Measurements from ENCODE around the gene LIMCH1.

LIMCH1 gene

DNA sequence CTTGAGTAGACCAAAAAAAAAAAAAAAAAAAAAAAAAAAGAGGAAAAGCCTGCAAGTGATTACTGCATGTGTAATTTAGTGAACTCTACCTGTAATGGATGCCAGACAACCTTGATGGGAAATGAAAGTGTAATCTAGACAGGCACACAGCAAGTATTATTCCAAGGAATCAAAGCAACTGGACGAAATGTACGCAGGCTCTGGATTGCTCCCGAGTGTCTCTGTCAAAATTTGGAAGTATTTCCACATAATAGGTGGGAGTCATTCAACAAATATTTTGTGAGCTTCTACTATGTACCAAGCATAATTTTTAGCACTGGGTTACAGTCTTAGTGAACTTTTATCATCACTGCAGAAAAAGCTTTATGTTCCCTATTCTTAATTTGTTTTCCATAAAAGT, 64.2 kb downstream of the LIMCH1 start:
- no peaks in the 10 kb centered on the region for H3K27me3 Mint-ChIP-seq
- peaks cover 0 to 6% of the 10 kb centered on the region in 2 donors for H3K9me3 Mint-ChIP-seq
- no peak for DNase-seq
- ATAC-seq: no peak
- H3K27ac Mint-ChIP-seq: no peak overlapping the region
- no peaks in the 10 kb centered on the region for H3K4me1 Mint-ChIP-seq
- no peak overlapping the region for H3K4me3 Mint-ChIP-seq

DNA sequence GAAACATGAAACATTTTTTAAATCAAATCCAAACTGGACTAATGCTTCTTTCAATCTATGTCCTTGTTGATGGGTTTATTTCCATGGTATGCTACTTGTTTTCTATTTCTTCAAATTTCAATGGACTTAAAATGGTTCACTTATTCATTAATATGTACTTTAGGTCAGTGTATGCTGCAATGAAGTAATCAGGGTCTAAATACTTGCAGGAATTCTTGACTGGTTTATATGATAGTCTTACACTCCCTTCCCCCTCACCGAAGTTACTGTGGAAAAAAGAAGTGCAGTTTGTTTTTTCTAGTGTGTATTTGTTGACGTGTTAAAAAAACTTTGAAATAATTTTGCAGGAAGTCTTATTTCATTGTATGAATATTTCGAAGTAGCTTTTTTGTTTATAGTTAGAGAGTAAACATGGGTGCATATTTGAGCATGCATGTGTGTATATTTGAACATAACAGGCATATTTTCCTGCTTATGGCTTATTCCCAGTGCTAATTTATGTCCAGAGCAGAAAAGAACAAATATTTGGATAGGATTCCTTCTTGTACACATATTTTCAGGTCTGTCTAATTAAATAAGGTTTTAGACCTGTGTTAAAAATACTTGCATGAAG, 65.0 kb downstream of the LIMCH1 start:
- H3K4me1 Mint-ChIP-seq: no peaks in the 10 kb centered on the region
- no peaks in the 10 kb centered on the region for H3K27me3 Mint-ChIP-seq
- H3K27ac Mint-ChIP-seq: no peak overlapping the region
- DNase-seq (no peak), ATAC-seq (no peak)
- H3K4me3 Mint-ChIP-seq: no peak overlapping the region
- H3K9me3 Mint-ChIP-seq: peaks cover 0 to 6% of the 10 kb centered on the region in 2 donors

DNA sequence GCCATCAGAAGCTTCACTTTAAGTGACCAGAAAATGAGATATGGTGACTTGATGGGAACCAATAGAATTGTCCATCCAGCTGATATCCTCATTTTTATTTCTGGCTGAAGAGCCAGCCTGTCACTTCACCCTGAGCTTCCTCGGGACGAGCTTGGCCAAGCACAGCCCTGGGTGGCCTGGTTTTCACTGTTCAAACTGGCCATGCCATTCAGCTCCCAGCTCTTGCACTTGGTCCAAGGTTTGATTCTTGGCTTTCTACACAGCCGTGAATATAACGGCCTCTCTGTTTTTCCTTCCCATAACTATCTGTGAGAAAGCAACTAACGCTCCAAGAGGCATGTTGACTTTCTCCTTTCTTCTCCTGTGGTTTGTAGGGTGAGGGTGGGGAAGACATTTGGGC, 71.9 kb downstream of the LIMCH1 start:
- DNase-seq (no peak), ATAC-seq (no peak)
- H3K27ac Mint-ChIP-seq: no peak overlapping the region
- no peaks in the 10 kb centered on the region for H3K4me1 Mint-ChIP-seq
- no peak overlapping the region for H3K4me3 Mint-ChIP-seq
- H3K9me3 Mint-ChIP-seq: no peaks in the 10 kb centered on the region
- H3K27me3 Mint-ChIP-seq: no peaks in the 10 kb centered on the region

DNA sequence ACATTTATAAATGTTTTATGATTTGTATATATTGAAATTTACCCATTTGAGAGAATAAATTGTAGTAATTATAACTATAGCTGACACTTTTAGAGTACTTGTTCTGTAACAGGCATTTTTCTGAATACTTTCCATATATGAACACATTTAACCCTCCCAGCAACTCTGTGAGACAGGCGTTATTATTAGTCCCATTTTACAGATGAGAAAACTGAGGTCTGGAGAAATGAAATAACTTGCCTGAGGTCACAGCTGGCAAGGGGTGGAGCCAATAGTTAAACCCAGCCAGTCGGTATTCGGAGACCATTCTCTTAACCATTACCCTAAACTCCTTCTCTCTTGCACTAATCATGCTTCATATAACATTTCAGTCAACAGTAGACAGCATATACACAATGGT, 72.5 kb downstream of the LIMCH1 start:
- H3K9me3 Mint-ChIP-seq: no peaks in the 10 kb centered on the region
- H3K4me1 Mint-ChIP-seq: no peaks in the 10 kb centered on the region
- no peak for ATAC-seq
- no peak overlapping the region for H3K27ac Mint-ChIP-seq
- no peak for DNase-seq
- H3K27me3 Mint-ChIP-seq: no peaks in the 10 kb centered on the region
- H3K4me3 Mint-ChIP-seq: no peak overlapping the region

DNA sequence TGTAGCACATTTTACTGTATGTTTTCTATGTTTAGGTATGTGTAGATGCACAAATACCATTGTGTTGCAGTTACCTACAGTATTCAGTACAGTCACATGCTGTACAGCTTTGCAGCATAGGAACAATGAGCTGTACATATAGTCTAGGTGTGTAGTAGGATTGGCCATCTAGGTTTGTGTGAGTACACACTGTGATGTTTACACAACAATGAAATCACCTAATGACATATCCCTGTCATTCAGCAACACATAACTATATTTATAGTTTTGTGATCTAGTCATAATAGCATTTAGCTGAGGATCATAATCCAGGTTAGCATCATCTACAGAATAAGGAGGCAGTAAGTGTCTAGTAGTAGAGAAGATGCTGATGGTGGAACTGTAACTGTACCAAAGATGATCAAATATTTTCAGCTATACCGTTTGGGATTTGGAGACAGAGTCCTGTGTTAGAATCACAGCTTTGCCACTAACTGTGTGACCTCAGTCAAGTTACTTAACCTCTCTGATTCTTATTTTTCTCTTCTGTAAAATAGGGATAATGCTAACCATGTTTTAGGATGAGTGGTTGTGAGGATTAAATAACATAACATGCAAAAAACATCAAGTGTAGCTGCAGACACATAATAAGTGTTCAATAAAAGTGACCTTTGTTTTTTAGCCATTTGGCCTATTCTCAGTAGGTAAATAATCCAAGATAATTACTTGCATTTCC, 73.3 kb downstream of the LIMCH1 start:
- no peaks in the 10 kb centered on the region for H3K9me3 Mint-ChIP-seq
- H3K27me3 Mint-ChIP-seq: peaks cover 7% of the 10 kb centered on the region
- H3K4me1 Mint-ChIP-seq: no peaks in the 10 kb centered on the region
- ATAC-seq (no peak), DNase-seq (no peak)
- H3K4me3 Mint-ChIP-seq: no peak overlapping the region
- no peak overlapping the region for H3K27ac Mint-ChIP-seq

DNA sequence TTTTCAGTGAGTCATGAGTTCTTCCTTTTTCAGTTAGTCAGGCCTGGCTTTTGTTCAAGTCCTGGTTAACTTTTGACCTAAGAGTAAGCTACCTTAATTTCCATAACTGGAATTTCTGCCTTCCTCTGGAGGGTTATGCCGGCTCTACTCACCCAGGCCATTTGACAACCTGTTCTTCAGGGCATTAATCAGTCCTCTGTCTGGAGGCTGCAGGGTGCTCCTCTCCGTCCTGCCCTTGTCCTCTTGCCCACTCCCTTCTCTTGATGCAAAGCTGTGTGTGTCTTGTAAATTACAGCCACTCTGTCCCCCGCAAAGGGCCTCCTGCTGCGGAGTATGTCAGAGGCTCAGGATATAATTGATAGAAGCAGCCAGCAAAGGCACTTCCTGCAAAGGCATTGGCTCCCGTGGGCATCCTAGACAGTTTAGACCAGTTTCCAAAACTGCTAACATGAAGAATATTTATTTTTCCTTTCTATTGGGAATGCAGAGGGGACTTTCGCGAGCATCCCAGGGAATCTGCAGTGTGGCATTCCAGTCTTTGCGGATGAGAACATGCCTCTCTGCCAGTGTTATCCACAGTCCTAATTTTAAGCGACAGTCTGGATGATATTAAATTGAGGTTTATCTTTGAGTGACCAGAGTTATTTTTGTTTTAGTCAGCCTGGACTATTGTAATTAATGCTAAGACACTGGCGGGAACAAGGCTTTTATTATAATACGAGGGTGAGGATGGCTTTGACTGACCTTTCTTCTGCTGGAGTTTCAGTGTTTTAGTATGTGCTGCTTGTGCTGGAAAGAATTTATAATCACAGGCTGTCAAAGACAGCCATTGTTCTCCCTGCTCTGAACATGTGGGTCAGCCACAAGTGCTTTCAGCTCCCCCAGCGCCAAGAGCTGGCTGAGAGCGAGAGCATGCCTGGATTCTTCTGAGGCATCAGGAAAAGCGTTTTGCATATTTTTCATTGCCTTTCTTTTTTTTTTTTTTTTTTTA, 74.2 kb downstream of the LIMCH1 start:
- Mint-ChIP-seq H3K9me3 (no peaks in the 10 kb centered on the region), H3K27me3 (peaks cover 7% of the 10 kb centered on the region), H3K4me3 (no peak overlapping the region), H3K4me1 (no peaks in the 10 kb centered on the region), H3K27ac (peak overlapping the region in 1 of 2 donors; percentile 55)
- no peak for ATAC-seq
- DNase-seq: no peak

DNA sequence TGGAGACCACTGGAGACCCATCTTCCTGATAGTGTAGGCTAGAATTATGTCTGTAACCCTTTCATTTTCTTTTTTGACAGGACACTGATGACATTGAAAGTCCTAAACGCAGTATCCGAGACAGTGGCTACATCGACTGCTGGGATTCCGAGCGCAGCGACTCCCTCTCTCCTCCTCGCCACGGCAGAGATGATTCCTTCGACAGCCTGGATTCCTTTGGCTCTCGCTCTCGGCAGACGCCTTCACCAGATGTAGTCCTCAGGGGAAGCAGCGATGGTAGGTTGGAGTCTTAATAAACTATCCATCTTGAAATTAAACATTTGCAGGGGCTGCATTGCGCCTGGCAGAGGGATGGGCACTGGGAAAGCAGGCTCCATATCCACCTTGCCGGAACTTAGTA, 75.4 kb downstream of the LIMCH1 start:
- Mint-ChIP-seq H3K9me3 (no peaks in the 10 kb centered on the region), H3K4me1 (no peaks in the 10 kb centered on the region), H3K27ac (no peak overlapping the region), H3K4me3 (no peak overlapping the region), H3K27me3 (peaks cover 7% of the 10 kb centered on the region)
- ATAC-seq (no peak), DNase-seq (no peak)

DNA sequence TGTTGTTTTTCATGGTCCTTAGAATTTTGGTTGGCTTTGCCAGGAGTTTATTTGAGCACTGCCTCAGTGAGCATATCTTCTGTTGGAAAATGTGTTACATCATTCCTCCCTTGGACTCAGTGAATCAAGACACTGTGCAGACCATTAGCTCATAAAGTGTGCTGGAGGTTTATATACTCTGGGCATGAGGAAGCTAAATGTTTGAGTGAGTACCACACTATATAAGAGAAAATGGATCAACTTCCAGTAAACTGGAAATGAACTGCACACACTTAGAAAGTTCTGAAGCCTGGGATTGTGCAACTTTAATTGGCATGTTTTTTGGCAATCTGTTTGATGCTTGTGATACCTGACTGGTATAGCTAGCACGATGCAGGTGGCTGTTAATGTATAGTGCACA, 75.9 kb downstream of the LIMCH1 start:
- ATAC-seq (no peak), DNase-seq (no peak)
- H3K9me3 Mint-ChIP-seq: no peaks in the 10 kb centered on the region
- no peak overlapping the region for H3K4me3 Mint-ChIP-seq
- no peaks in the 10 kb centered on the region for H3K4me1 Mint-ChIP-seq
- no peak overlapping the region for H3K27ac Mint-ChIP-seq
- H3K27me3 Mint-ChIP-seq: peaks cover 7% of the 10 kb centered on the region

DNA sequence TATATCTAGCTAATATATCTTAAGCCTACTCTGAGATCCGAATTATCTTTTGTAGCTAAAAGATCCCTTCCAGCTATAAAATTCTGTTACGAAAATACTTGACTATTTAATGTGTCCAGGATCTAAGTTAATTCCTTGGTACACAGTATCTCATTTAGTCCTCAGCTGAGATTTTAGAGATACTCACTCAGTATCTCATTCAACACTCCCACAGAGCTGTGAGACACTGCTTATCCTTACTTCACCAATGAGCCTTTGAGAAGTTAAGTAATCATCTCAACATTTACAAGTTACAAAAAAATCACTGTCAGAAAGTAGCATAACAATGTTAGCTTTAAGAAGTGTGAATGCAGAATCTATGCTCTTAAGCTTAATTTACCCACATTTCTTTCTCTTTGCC, 76.6 kb downstream of the LIMCH1 start:
- no peak for DNase-seq
- Mint-ChIP-seq H3K4me1 (no peaks in the 10 kb centered on the region), H3K9me3 (no peaks in the 10 kb centered on the region), H3K27me3 (peaks cover 7% of the 10 kb centered on the region), H3K4me3 (no peak overlapping the region), H3K27ac (no peak overlapping the region)
- no peak for ATAC-seq

DNA sequence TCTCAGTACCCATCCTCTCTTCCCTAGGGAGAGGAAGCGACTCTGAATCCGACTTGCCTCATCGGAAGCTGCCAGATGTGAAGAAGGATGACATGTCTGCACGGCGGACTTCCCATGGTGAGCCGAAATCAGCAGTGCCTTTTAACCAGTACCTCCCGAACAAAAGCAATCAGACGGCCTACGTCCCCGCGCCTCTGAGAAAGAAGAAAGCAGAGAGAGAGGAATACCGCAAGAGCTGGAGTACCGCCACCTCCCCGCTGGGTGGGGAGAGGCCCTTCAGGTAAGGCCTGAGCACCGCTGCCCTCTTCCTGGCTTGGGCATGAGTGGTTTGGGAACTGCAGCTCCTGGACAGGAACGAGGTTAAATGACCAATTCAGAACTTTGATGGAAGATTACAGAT, 81.2 kb downstream of the LIMCH1 start:
- Mint-ChIP-seq H3K27ac (no peak overlapping the region), H3K9me3 (no peaks in the 10 kb centered on the region), H3K4me3 (no peak overlapping the region), H3K27me3 (peaks cover 16% of the 10 kb centered on the region), H3K4me1 (no peaks in the 10 kb centered on the region)
- no peak for DNase-seq
- ATAC-seq: no peak

DNA sequence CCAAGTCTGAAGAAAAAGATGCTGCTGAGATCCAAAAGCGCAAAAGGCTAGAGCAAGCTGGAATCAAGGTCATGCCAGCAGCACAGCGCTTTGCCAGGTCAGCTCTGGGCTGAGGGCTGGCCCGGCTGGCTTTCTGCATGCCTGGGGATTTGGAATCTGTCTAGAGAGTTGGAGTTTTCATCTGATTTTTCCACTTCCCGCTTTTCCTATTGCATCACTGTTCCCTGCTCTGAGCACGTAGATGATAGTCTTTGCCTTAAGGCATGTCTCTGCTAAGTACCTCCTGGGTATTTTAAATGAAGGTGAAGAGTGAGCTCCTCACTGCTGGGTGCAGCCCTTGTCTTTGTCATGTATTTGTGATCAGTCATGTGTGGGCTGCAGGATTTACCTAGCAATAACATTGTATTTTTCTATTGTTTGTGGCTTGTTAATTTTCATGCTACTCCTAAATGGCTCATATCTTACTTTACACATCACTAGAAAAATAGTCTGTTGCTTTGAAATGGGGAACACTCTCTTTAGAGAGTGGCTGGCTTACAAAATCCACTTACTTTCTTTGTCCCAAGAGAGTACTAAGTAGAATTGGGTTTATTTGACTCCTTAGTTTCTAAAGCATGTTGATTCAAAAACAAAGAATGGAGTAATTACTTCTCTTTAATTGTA, 82.8 kb downstream of the LIMCH1 start:
- H3K27ac Mint-ChIP-seq: no peak overlapping the region
- no peaks in the 10 kb centered on the region for H3K4me1 Mint-ChIP-seq
- H3K9me3 Mint-ChIP-seq: no peaks in the 10 kb centered on the region
- DNase-seq (no peak), ATAC-seq (no peak)
- H3K27me3 Mint-ChIP-seq: peaks cover 14% of the 10 kb centered on the region
- H3K4me3 Mint-ChIP-seq: no peak overlapping the region

DNA sequence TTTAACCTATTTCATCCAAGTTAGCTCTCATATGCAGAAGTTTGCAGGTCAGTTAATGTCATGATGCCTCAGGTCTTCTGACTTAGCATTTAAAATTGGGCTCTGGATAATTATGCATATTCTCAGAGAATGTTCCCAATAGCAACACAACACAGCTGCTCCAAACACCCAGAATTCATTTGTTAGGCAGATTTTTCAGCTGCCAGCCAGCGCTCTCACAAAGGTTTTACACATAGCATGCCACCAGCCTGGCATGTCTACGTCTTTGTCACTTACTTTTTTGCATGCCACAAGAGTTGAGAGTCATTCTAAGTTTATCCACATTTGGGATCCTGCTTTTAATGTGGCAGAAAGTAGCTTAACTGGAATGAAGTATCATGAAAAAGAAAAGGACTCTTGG, 84.8 kb downstream of the LIMCH1 start:
- Mint-ChIP-seq H3K27me3 (peaks cover 8% of the 10 kb centered on the region), H3K27ac (no peak overlapping the region), H3K9me3 (no peaks in the 10 kb centered on the region), H3K4me3 (no peak overlapping the region), H3K4me1 (no peaks in the 10 kb centered on the region)
- ATAC-seq: no peak
- DNase-seq: no peak

DNA sequence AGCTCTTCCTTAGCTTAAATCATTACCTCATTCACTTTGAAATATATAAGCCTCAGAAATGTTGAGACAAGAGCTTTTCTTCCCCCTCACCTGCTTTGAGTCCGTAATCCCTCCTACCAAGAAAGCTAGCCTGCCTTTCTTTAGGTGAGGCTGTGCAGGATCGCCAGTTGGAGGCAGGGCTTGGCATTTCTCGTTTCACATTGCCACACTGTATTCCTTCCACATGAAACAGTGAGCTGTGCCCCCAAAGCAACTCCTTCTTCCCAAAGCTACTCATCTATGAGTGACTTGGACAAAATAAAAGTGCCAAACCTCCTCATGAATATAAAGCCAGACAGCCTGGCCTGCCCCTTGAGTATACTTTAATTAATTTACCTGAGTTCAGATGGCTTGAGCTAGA, 86.8 kb downstream of the LIMCH1 start:
- Mint-ChIP-seq H3K4me3 (no peak overlapping the region), H3K27me3 (peaks cover 8% of the 10 kb centered on the region), H3K9me3 (no peaks in the 10 kb centered on the region), H3K27ac (no peak overlapping the region), H3K4me1 (no peaks in the 10 kb centered on the region)
- ATAC-seq (no peak), DNase-seq (no peak)

DNA sequence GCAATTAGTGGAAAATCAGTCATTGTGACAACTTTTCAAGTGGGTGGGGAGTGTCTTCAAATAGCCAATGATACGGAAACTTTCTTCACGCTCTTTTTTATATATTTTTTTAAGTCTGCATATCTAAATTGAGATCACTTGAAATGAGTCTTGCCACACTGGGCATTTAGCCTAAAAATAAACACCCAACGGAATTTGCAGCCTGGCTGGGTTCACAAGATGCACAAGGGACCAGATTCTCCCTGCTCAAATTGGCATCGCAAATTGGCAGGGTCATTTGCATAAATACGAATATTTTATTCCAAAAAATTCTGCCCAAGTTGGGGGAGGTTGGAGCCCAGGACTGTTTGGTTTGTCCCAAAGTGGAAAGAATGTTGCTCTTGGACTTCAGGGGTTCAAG, 87.6 kb downstream of the LIMCH1 start:
- H3K9me3 Mint-ChIP-seq: no peaks in the 10 kb centered on the region
- H3K4me3 Mint-ChIP-seq: no peak overlapping the region
- H3K4me1 Mint-ChIP-seq: no peaks in the 10 kb centered on the region
- DNase-seq (no peak), ATAC-seq (no peak)
- no peak overlapping the region for H3K27ac Mint-ChIP-seq
- peaks cover 8% of the 10 kb centered on the region for H3K27me3 Mint-ChIP-seq

DNA sequence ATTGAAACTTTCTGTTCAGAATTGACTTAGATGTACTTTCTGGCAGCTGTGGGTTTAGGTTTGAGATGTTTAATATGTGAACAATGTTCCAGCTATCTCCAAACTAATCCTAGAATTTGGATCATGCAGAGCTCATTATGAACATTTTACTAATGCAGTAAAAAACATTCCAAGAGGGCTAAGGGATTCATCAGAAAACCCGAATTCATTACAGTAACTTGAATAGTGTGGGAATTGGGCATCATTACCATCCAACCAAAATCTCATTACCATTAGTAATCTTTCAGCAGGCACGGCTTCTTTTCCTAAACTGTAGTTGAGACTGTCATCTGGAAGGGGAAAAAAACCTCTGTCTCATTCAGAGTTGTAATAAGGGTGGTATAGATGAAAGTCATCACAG, 91.0 kb downstream of the LIMCH1 start:
- ATAC-seq (no peak), DNase-seq (no peak)
- H3K4me3 Mint-ChIP-seq: no peak overlapping the region
- H3K4me1 Mint-ChIP-seq: no peaks in the 10 kb centered on the region
- H3K27ac Mint-ChIP-seq: no peak overlapping the region
- H3K9me3 Mint-ChIP-seq: no peaks in the 10 kb centered on the region
- H3K27me3 Mint-ChIP-seq: no peaks in the 10 kb centered on the region

DNA sequence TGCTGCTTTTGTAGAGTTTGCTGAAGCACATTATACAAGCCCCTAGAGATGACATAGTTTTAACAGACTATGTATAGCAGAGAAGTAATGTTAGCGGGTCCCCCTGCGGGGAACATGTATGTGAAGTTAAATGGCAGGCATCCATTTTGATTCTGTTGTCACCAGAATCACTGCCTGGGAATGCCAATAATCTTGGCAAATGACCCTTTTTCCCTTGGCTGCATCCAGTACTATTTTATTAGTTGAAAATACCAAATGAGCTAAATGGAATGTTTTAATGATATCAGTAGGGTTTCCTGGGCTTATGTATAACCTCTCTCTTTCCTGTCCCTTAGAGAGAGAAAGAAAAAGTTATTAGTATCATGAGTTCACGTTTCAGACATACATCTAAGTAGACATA, 93.6 kb downstream of the LIMCH1 start:
- Mint-ChIP-seq H3K27me3 (no peaks in the 10 kb centered on the region), H3K27ac (no peak overlapping the region), H3K4me1 (no peaks in the 10 kb centered on the region), H3K9me3 (no peaks in the 10 kb centered on the region), H3K4me3 (no peak overlapping the region)
- DNase-seq: no peak
- ATAC-seq: no peak

Measured in stimulated activated naive CD8-positive, alpha-beta T cell treated with anti-CD3 and anti-CD28 coated beads, Interleukin-15, amount 100 ng/mL, for 72 hours (primary cell).